GM19351 (cell line): ENCODE results near the gene PSMC3.

Experiments used
- ATAC-seq: cut with Tn5 transposase; IDR thresholded peaks from one replicate; pipeline ENCODE4 v1.9.1; 2021; ENCODE audit warnings: mild to moderate bottlenecking, moderate library complexity; ENCODE audit not compliant: unreplicated experiment

Gene PSMC3

GRCh38 chr11:47413908-47414684, 12.1 kb downstream of the PSMC3 start:
- ATAC-seq = no peak

- ATAC-seq = no peak
These were observed 12.9 kb downstream of the PSMC3 start for GRCh38 chr11:47413351-47413750.

- ATAC-seq = no peak
These were observed 14.1 kb downstream of the PSMC3 start for GRCh38 chr11:47411884-47412746.

GRCh38 chr11:47410370-47411264, 15.6 kb downstream of the PSMC3 start:
- no peak for ATAC-seq

GRCh38 chr11:47409440-47410369, 16.5 kb downstream of the PSMC3 start:
- ATAC-seq = no peak

- ATAC-seq = no peak
These were observed 17.4 kb downstream of the PSMC3 start for GRCh38 chr11:47408598-47409439.

- ATAC-seq = peak; percentile 78
These were observed 18.3 kb downstream of the PSMC3 start, which contains the start of gene SLC39A13 for GRCh38 chr11:47407746-47408590. TSS of gene SLC39A13 (plus strand) at chr11:47408590. CDS start at chr11:47410095, 1,505 bp downstream.

GRCh38 chr11:47406896-47407745, 19.1 kb downstream of the PSMC3 start:
- ATAC-seq = no peak

- ATAC-seq = no peak
These were observed 22.7 kb downstream of the PSMC3 start for GRCh38 chr11:47403571-47403970.

- ATAC-seq = no peak
These were observed 23.1 kb downstream of the PSMC3 start for GRCh38 chr11:47403135-47403534.

- peak; percentile 74 for ATAC-seq
These were observed 25.4 kb downstream of the PSMC3 start for GRCh38 chr11:47400768-47401279.

- peak; percentile 50 for ATAC-seq
These were observed 26.1 kb downstream of the PSMC3 start for GRCh38 chr11:47399860-47400767.

- ATAC-seq = no peak
These were observed 27.7 kb downstream of the PSMC3 start for GRCh38 chr11:47398551-47398950.

GRCh38 chr11:47398011-47398410, 28.2 kb downstream of the PSMC3 start:
- ATAC-seq = no peak

- ATAC-seq = no peak
These were observed 30.3 kb downstream of the PSMC3 start for GRCh38 chr11:47396049-47396320.
